ENCODE measurements around the gene NMNAT1. TPM values are rescaled to one million over a fixed set of nuclear protein-coding genes. Genes with fewer than 3 reads are reported as not detected.

NMNAT1 gene
- total RNA-seq, 3 donors from 2014 or later (not counting 1 experiment from before 2014, with no cell fraction given): 2.6 to 4.7 (median 2.9) TPM

- Mint-ChIP-seq H3K27me3 (ENCODE audit: low read depth in 2 of 2) (no peaks in the 10 kb centered on the region), H3K27ac (no peak overlapping the region), H3K4me3 (no peak overlapping the region), H3K36me3 (no peaks in the 10 kb centered on the region), H3K9me3 (no peaks in the 10 kb centered on the region), H3K4me1 (no peaks in the 10 kb centered on the region)
- WGBS (ENCODE audit: insufficient coverage): 80% methylated on average over 10 of the region's 12 CpGs
- H3K4me3 ChIP-seq (ENCODE audit: low read length): no peak overlapping the region
- H3K27me3 ChIP-seq (ENCODE audit: control insufficient read depth, insufficient read depth, low read length): no peaks in the 10 kb centered on the region
- no peaks in the 10 kb centered on the region for H3K9me3 ChIP-seq (ENCODE audit: control insufficient read depth, insufficient read depth, low read length)
- no peaks in the 10 kb centered on the region for H3K4me1 ChIP-seq (ENCODE audit: control insufficient read depth, insufficient read depth, low read length)
- intact Hi-C loops (cut with micrococcal nuclease): no loop called here
- no peak overlapping the region for H3K27ac ChIP-seq (ENCODE audit: low read length)
- no peak for TF ChIP-seq CTCF (IDR thresholded peaks at IDR 0.05)
- DNase-seq (no peak), ATAC-seq (no peak)
- H3K36me3 ChIP-seq (ENCODE audit: control insufficient read depth, insufficient read depth, low read length): no peaks in the 10 kb centered on the region
These were observed 17.7 kb downstream of the NMNAT1 start for GRCh38 chr1:9960706-9961562.

DNA sequence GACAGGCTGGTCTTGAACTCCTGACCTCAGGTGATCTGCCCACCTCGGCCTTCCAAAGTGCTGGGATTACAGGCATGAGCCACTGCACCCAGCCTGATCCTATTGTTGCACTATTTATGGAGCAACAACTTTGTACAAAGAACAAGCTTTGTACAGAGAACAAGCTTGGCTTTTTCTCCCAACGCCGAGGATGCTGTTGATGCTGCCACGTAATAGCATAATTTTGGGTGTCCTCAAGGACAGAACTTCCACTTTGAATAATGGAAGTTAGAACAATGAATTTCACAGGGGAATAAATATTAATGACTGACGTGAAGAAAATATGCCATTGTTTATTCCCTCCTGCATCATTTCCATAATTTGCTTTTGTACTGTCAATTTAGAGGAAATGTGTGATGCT lies 41.0 kb downstream of the NMNAT1 start:
- Histone ChIP-seq H3K36me3 (ENCODE audit: control insufficient read depth, insufficient read depth, low read length) (peaks cover 13% of the 10 kb centered on the region), H3K4me3 (ENCODE audit: low read length) (no peak overlapping the region), H3K27me3 (ENCODE audit: control insufficient read depth, insufficient read depth, low read length) (no peaks in the 10 kb centered on the region), H3K9me3 (ENCODE audit: control insufficient read depth, insufficient read depth, low read length) (no peaks in the 10 kb centered on the region), H3K27ac (ENCODE audit: low read length) (no peak overlapping the region), H3K4me1 (ENCODE audit: control insufficient read depth, insufficient read depth, low read length) (no peaks in the 10 kb centered on the region)
- intact Hi-C loops (cut with micrococcal nuclease): no loop called here
- Mint-ChIP-seq H3K4me1 (no peaks in the 10 kb centered on the region), H3K27ac (no peak overlapping the region), H3K9me3 (no peaks in the 10 kb centered on the region), H3K27me3 (ENCODE audit: low read depth in 2 of 2) (no peaks in the 10 kb centered on the region), H3K36me3 (peaks cover 5% of the 10 kb centered on the region), H3K4me3 (no peak overlapping the region)
- whole genome bisulfite sequencing (ENCODE audit: insufficient coverage): 96% methylated on average over 4 of the region's 5 CpGs
- ATAC-seq (no peak), DNase-seq (no peak)
- TF ChIP-seq CTCF (IDR thresholded peaks at IDR 0.05): no peak

GRCh38 chr1:9985001-9985400 lies 41.7 kb downstream of the NMNAT1 start:
- no peak overlapping the region for H3K27ac ChIP-seq (ENCODE audit: low read length)
- H3K4me3 ChIP-seq (ENCODE audit: low read length): no peak overlapping the region
- peaks cover 13% of the 10 kb centered on the region for H3K36me3 ChIP-seq (ENCODE audit: control insufficient read depth, insufficient read depth, low read length)
- Mint-ChIP-seq H3K9me3 (no peaks in the 10 kb centered on the region), H3K27ac (no peak overlapping the region), H3K27me3 (ENCODE audit: low read depth in 2 of 2) (no peaks in the 10 kb centered on the region), H3K4me1 (no peaks in the 10 kb centered on the region), H3K4me3 (no peak overlapping the region), H3K36me3 (peaks cover 5% of the 10 kb centered on the region)
- no peak for TF ChIP-seq CTCF (IDR thresholded peaks at IDR 0.05)
- WGBS (ENCODE audit: insufficient coverage): 63% methylated on average over 5 of the region's 6 CpGs
- ATAC-seq (no peak), DNase-seq (no peak)
- no peaks in the 10 kb centered on the region for H3K27me3 ChIP-seq (ENCODE audit: control insufficient read depth, insufficient read depth, low read length)
- intact Hi-C loops (cut with micrococcal nuclease): no loop called here
- peaks cover 2% of the 10 kb centered on the region for H3K4me1 ChIP-seq (ENCODE audit: control insufficient read depth, insufficient read depth, low read length)
- H3K9me3 ChIP-seq (ENCODE audit: control insufficient read depth, insufficient read depth, low read length): no peaks in the 10 kb centered on the region

DNA sequence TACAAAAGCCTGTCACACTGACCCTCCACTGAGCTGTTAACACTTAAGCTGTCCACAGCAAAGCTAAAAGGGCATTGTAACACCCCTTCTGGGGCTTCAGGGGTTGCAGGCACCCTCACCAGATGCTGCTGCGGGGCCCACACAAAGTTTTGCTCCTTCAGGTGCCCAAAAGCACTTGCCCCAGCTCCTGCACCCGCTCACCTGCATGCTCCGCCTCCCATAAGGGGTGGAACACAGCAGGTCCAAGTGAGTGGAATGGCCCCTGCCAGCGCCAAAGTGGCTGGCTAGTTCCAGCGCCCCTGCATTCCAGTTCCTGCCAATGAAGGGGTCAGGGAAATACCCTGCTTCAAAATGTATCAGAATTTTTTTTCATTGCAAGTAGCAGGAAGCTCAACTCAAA lies 46.5 kb downstream of the NMNAT1 start:
- no peak for ATAC-seq
- Histone ChIP-seq H3K36me3 (ENCODE audit: control insufficient read depth, insufficient read depth, low read length) (no peaks in the 10 kb centered on the region), H3K27me3 (ENCODE audit: control insufficient read depth, insufficient read depth, low read length) (no peaks in the 10 kb centered on the region), H3K27ac (ENCODE audit: low read length) (no peak overlapping the region), H3K4me3 (ENCODE audit: low read length) (no peak overlapping the region), H3K9me3 (ENCODE audit: control insufficient read depth, insufficient read depth, low read length) (no peaks in the 10 kb centered on the region), H3K4me1 (ENCODE audit: control insufficient read depth, insufficient read depth, low read length) (peaks cover 2% of the 10 kb centered on the region)
- H3K4me1 Mint-ChIP-seq: no peaks in the 10 kb centered on the region
- intact Hi-C loops (cut with micrococcal nuclease): no loop called here
- H3K4me3 Mint-ChIP-seq: no peak overlapping the region
- TF ChIP-seq CTCF (IDR thresholded peaks at IDR 0.05): no peak
- no peak for DNase-seq
- H3K27me3 Mint-ChIP-seq (ENCODE audit: low read depth in 2 of 2): peaks cover 0 to 12% of the 10 kb centered on the region in 2 donors
- H3K9me3 Mint-ChIP-seq: no peaks in the 10 kb centered on the region
- WGBS (ENCODE audit: insufficient coverage): 95% methylated on average over 5 of the region's 5 CpGs
- H3K36me3 Mint-ChIP-seq: no peaks in the 10 kb centered on the region
- H3K27ac Mint-ChIP-seq: no peak overlapping the region
